Keratinocyte (primary cell): ENCODE measurements around the gene GSTA2. TPM values are rescaled to one million over a fixed set of nuclear protein-coding genes. Genes with fewer than 3 reads are reported as not detected.

Experiments
- DNase-seq: peaks from one replicate; pipeline ENCODE4 v3.0.0-alpha.2; 2011; ENCODE audit warnings: low read depth, missing footprints, low spot score
- FAIRE-seq: peaks from 2 replicates; lab custom pipeline; 2011; peaks lifted over from hg19 to GRCh38; lab: Jason Lieb, UNC
- H2AFZ ChIP-seq: 2 replicates; pipeline ENCODE4 v1.6.0; 2012; ENCODE audit warnings: low read length, control low read depth, inconsistent platforms; ENCODE audit not compliant: control insufficient read depth
- H3K27ac ChIP-seq: 2 replicates; pipeline ENCODE4 v1.5.1; 2011; ENCODE audit warnings: low read length; ENCODE audit not compliant: control insufficient read depth, insufficient read depth
- H3K27me3 ChIP-seq: 3 replicates; pipeline ENCODE4 v1.6.0; 2011; ENCODE audit warnings: low read length; ENCODE audit not compliant: control insufficient read depth, insufficient read depth; ENCODE audit errors: extremely low read depth
- H3K36me3 ChIP-seq, 2 experiments: 2 replicates in 1 of 2; 3 replicates in 1 of 2; pipeline ENCODE4 v1.5.1; 2011; ENCODE audit warnings: low read length in 2 of 2, mild to moderate bottlenecking in 1 of 2; ENCODE audit not compliant: control insufficient read depth in 2 of 2, insufficient read depth in 2 of 2; ENCODE audit errors: extremely low read depth in 1 of 2
- H3K4me1 ChIP-seq: 3 replicates; pipeline ENCODE4 v1.5.1; 2011; ENCODE audit warnings: low read length; ENCODE audit not compliant: control insufficient read depth, insufficient read depth; ENCODE audit errors: extremely low read depth
- H3K4me2 ChIP-seq: 3 replicates; pipeline ENCODE4 v1.6.0; 2011; ENCODE audit warnings: low read depth, low read length; ENCODE audit not compliant: control insufficient read depth, insufficient read depth; ENCODE audit errors: extremely low read depth
- H3K4me3 ChIP-seq, 3 experiments: fragments of 200-600 bp in 1 of 3; sonication (generic) in 1 of 3; 2 replicates in 2 of 3; 3 replicates in 1 of 3; pipeline ENCODE4 v1.5.1; 2011 to 2016; ENCODE audit warnings: low read length in 3 of 3, mild to moderate bottlenecking in 3 of 3, control low read depth in 2 of 3, inconsistent platforms in 1 of 3, low read depth in 1 of 3, mixed read lengths in 1 of 3, mixed run types in 1 of 3, moderate library complexity in 1 of 3; ENCODE audit not compliant: control insufficient read depth in 2 of 3, insufficient read depth in 2 of 3; ENCODE audit errors: extremely low read depth in 1 of 3
- H3K79me2 ChIP-seq: 2 replicates; pipeline ENCODE4 v1.6.0; 2012; ENCODE audit warnings: low read length; ENCODE audit not compliant: control insufficient read depth, insufficient read depth
- H3K9ac ChIP-seq: 3 replicates; pipeline ENCODE4 v1.6.0; 2011; ENCODE audit warnings: low read length; ENCODE audit not compliant: control insufficient read depth, insufficient read depth; ENCODE audit errors: extremely low read depth
- H3K9me1 ChIP-seq: 3 replicates; pipeline ENCODE4 v1.6.0; 2011; ENCODE audit warnings: low read length; ENCODE audit not compliant: control insufficient read depth, insufficient read depth; ENCODE audit errors: extremely low read depth
- H3K9me3 ChIP-seq: 2 replicates; pipeline ENCODE4 v1.5.1; 2012; ENCODE audit warnings: low read depth, low read length; ENCODE audit not compliant: control insufficient read depth
- H4K20me1 ChIP-seq: 3 replicates; pipeline ENCODE4 v1.6.0; 2011; ENCODE audit warnings: low read length; ENCODE audit not compliant: control insufficient read depth, insufficient read depth; ENCODE audit errors: extremely low read depth
- EZH2 ChIP-seq: IDR thresholded peaks from one replicate; pipeline ENCODE4 v1.6.1; 2012; ENCODE audit warnings: inconsistent platforms, mild to moderate bottlenecking, low read length, moderate library complexity
- dilution Hi-C: fragments of 300-500 bp; cut with MboI; formaldehyde crosslinking; loops from one replicate; pipeline ENCODE4 v1.7.0; 2020; ENCODE audit warnings: low sequenced_read_pairs; ENCODE audit not compliant: extremely low pct_ligation_motif_present
- polyA plus RNA-seq, 5 experiments: library from polyadenylated mRNA; depleted of rRNA in 3 of 5; stranded (reverse) in 3 of 5; stranded (forward) in 1 of 5; unstranded in 1 of 5; fragments of >200 nt; gene quantifications; 1 replicate in 1 of 5; 2 replicates in 3 of 5; 3 replicates in 1 of 5; pipeline versions ENCODE4 v1.2.1 to v1.2.3, GENCODE V29; 2011 to 2012; ENCODE audit warnings: missing spikeins in 2 of 5, low read depth in 1 of 5, low replicate concordance in 1 of 5
- TF ChIP-seq, protein P1 (sequence below), 3 experiments: IDR thresholded peaks in 1 of 3; conservative IDR thresholded peaks in 1 of 3; optimal IDR thresholded peaks in 1 of 3; 2 replicates in 2 of 3; 3 replicates in 1 of 3; pipeline versions ENCODE3 to v1.5.1; 2011; ENCODE audit warnings: low read length in 3 of 3, mild to moderate bottlenecking in 3 of 3, moderate library complexity in 2 of 3, control low read depth in 1 of 3, inconsistent platforms in 1 of 3; ENCODE audit not compliant: insufficient read depth in 2 of 3; ENCODE audit errors: extremely low read depth in 1 of 3

Gene GSTA2
- polyA plus RNA-seq, 1 donor (not counting 4 experiments of a cell fraction or from before 2014, with no cell fraction given): not detected

GRCh38 chr6:52729576-52729975, 33.7 kb downstream of the GSTA2 start:
- Histone ChIP-seq H3K79me2 (no peaks in the 10 kb centered on the region), H3K27me3 (no peaks in the 10 kb centered on the region), H3K4me3 (no peak overlapping the region), H3K27ac (no peak overlapping the region), H4K20me1 (no peaks in the 10 kb centered on the region), H3K4me1 (peaks cover 11% of the 10 kb centered on the region), H2AFZ (no peak overlapping the region), H3K4me2 (no peak overlapping the region), H3K9me1 (no peaks in the 10 kb centered on the region), H3K36me3 (no peaks in the 10 kb centered on the region), H3K9ac (no peak overlapping the region), H3K9me3 (no peaks in the 10 kb centered on the region)
- TF ChIP-seq EZH2: no peak
- TF ChIP-seq, protein P1, sequence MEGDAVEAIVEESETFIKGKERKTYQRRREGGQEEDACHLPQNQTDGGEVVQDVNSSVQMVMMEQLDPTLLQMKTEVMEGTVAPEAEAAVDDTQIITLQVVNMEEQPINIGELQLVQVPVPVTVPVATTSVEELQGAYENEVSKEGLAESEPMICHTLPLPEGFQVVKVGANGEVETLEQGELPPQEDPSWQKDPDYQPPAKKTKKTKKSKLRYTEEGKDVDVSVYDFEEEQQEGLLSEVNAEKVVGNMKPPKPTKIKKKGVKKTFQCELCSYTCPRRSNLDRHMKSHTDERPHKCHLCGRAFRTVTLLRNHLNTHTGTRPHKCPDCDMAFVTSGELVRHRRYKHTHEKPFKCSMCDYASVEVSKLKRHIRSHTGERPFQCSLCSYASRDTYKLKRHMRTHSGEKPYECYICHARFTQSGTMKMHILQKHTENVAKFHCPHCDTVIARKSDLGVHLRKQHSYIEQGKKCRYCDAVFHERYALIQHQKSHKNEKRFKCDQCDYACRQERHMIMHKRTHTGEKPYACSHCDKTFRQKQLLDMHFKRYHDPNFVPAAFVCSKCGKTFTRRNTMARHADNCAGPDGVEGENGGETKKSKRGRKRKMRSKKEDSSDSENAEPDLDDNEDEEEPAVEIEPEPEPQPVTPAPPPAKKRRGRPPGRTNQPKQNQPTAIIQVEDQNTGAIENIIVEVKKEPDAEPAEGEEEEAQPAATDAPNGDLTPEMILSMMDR (optimal IDR thresholded peaks at IDR 0.05 in 1 of 3, IDR thresholded peaks at IDR 0.05 in 1 of 3, conservative IDR thresholded peaks at IDR 0.05 in 1 of 3; ENCODE audit: extremely low read depth in 1 of 3, insufficient read depth in 2 of 3, low read length in 3 of 3): no peak
- FAIRE-seq: no peak
- DNase-seq: no peak
- dilution Hi-C loops: no loop called here

DNA sequence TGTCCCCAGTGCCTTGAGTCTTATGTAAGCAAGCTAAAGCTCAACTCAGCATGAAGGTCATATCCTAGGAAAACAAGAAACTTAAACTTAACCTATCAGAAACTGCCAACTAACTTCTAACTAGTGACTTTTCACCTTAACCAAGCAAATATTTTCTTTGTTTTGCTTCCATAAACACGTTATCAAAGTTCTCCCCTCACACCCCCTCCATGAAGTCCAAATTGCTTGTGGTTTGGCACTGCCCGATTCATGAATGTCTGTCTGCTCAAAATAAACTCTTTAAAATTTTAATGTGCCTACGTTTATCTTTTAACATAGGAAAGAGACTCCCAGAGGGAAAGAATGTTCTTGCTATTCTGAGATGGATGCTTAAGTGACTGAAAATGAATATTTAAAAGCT, 34.9 kb downstream of the GSTA2 start:
- TF ChIP-seq, protein P1 (optimal IDR thresholded peaks at IDR 0.05 in 1 of 3, IDR thresholded peaks at IDR 0.05 in 1 of 3, conservative IDR thresholded peaks at IDR 0.05 in 1 of 3; ENCODE audit: extremely low read depth in 1 of 3, insufficient read depth in 2 of 3, low read length in 3 of 3): no peak
- no peak for TF ChIP-seq EZH2
- no peaks in the 10 kb centered on the region for H3K79me2 ChIP-seq
- H3K9me3 ChIP-seq: no peaks in the 10 kb centered on the region
- no peak overlapping the region for H3K4me3 ChIP-seq
- no peak overlapping the region for H3K9ac ChIP-seq
- no peaks in the 10 kb centered on the region for H3K36me3 ChIP-seq
- no peak overlapping the region for H2AFZ ChIP-seq
- no peaks in the 10 kb centered on the region for H3K27me3 ChIP-seq
- H3K27ac ChIP-seq: no peak overlapping the region
- FAIRE-seq (no peak), DNase-seq (no peak)
- H3K4me1 ChIP-seq: peaks cover 11% of the 10 kb centered on the region
- H3K4me2 ChIP-seq: no peak overlapping the region
- H4K20me1 ChIP-seq: no peaks in the 10 kb centered on the region
- H3K9me1 ChIP-seq: no peaks in the 10 kb centered on the region
- dilution Hi-C loops: no loop called here
